Activated CD8-positive, alpha-beta memory T cell treated with anti-CD3 and anti-CD28 coated beads, Interleukin-2, amount 50 U/mL, for 1 hour (primary cell): ENCODE data around the gene SERTAD3.
"Not testable (repeated sequence)": the region's sequence is repeated elsewhere in the genome, so short reads cannot be mapped to it uniquely, and the experiment has no call there.

Source experiments
- DNase-seq: peaks from one replicate; pipeline ENCODE4 v3.0.0-alpha.2; 2020; ENCODE audit errors: extremely low read depth

Gene SERTAD3

GRCh38 chr19:40444000-40444824 is at the start of gene SERTAD3:
SERTAD3 (minus strand) TSS chr19:40444335; CDS start chr19:40442080, 2,255 bp downstream.
- DNase-seq: peak; percentile 88

- DNase-seq: no peak
Measured at GRCh38 chr19:40493778-40494177, 49.6 kb upstream of the SERTAD3 start.

- no peak for DNase-seq
Measured at GRCh38 chr19:40492274-40492673, 48.1 kb upstream of the SERTAD3 start.

- no peak for DNase-seq
Measured at GRCh38 chr19:40489882-40490230, 45.7 kb upstream of the SERTAD3 start.

GRCh38 chr19:40486017-40486416 is 41.9 kb upstream of the SERTAD3 start:
- DNase-seq: no peak

- DNase-seq: not testable (repeated sequence)
Measured at GRCh38 chr19:40475878-40476644, 31.9 kb upstream of the SERTAD3 start.

- DNase-seq: no peak
Measured at GRCh38 chr19:40474737-40475136, 30.6 kb upstream of the SERTAD3 start.

- DNase-seq: no peak
Measured at GRCh38 chr19:40472516-40472915, 28.4 kb upstream of the SERTAD3 start.

- DNase-seq: no peak
Measured at GRCh38 chr19:40471111-40471510, 27.0 kb upstream of the SERTAD3 start.

- no peak for DNase-seq
Measured at GRCh38 chr19:40469011-40469410, 24.9 kb upstream of the SERTAD3 start.

GRCh38 chr19:40466985-40467734 is 23.0 kb upstream of the SERTAD3 start, which contains the start of gene SPTBN4:
SPTBN4 (plus strand) TSS chr19:40467001; CDS start chr19:40472622, 5,621 bp downstream.
- DNase-seq: no peak

- DNase-seq: peak; percentile 60
Measured at GRCh38 chr19:40466219-40466984, 22.3 kb upstream of the SERTAD3 start.

- peak; percentile 96 for DNase-seq
Measured at GRCh38 chr19:40465557-40466218, 21.6 kb upstream of the SERTAD3 start, which contains the start of gene BLVRB. BLVRB (minus strand) TSS chr19:40465745; CDS start chr19:40465688, 57 bp downstream.

- DNase-seq: no peak
Measured at GRCh38 chr19:40465025-40465556, 21.0 kb upstream of the SERTAD3 start.

GRCh38 chr19:40464059-40465024 is 20.2 kb upstream of the SERTAD3 start:
- no peak for DNase-seq

GRCh38 chr19:40463587-40464037 is 19.5 kb upstream of the SERTAD3 start:
- not testable (repeated sequence) for DNase-seq

- no peak for DNase-seq
Measured at GRCh38 chr19:40461669-40462221, 17.6 kb upstream of the SERTAD3 start.

GRCh38 chr19:40460185-40460584 is 16.1 kb upstream of the SERTAD3 start:
- no peak for DNase-seq

GRCh38 chr19:40458597-40458974 is 14.5 kb upstream of the SERTAD3 start:
- DNase-seq: no peak
